C4-2B (cell line): ENCODE results near the gene TH.

Experiments
- ZFX ChIP-seq: fragments of 450-650 bp; IDR thresholded peaks from 2 replicates; pipeline ENCODE4 v1.6.1; 2017
- TF ChIP-seq, protein P1 (sequence below): fragments of 450-650 bp; conservative IDR thresholded peaks from 2 replicates; pipeline ENCODE4 v1.5.1; 2017; ENCODE audit warnings: mild to moderate bottlenecking

DNA sequence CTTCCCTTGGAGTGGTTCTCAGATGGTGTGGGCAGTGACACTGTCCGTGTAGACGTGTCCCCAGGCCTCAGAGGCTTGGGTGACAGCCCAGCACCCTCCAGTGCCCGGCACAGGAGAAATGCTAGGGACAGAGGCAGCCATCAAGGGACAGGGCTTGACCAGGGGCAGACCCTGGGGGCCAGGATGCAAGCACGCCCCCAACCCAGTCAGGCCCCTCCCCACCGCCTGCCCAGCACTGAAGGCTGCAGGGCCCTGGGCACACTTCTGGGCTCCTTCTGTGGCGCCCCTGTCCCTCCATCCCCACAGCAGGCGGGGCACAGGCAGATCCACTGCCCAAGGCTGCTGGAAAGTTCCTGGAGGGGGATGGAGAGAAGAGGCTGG, 43.5 kb downstream of the TH start:
- TF ChIP-seq, protein P1, sequence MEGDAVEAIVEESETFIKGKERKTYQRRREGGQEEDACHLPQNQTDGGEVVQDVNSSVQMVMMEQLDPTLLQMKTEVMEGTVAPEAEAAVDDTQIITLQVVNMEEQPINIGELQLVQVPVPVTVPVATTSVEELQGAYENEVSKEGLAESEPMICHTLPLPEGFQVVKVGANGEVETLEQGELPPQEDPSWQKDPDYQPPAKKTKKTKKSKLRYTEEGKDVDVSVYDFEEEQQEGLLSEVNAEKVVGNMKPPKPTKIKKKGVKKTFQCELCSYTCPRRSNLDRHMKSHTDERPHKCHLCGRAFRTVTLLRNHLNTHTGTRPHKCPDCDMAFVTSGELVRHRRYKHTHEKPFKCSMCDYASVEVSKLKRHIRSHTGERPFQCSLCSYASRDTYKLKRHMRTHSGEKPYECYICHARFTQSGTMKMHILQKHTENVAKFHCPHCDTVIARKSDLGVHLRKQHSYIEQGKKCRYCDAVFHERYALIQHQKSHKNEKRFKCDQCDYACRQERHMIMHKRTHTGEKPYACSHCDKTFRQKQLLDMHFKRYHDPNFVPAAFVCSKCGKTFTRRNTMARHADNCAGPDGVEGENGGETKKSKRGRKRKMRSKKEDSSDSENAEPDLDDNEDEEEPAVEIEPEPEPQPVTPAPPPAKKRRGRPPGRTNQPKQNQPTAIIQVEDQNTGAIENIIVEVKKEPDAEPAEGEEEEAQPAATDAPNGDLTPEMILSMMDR: no peak
- TF ChIP-seq ZFX: no peak
